ENCODE results near the gene ZRANB1. TPM values are rescaled to one million over a fixed set of nuclear protein-coding genes. Genes with fewer than 3 reads are reported as not detected.

The ZRANB1 gene
- polyA plus RNA-seq, 1 of the 3 experiments (the other 2 are of a cell fraction): 6.2 TPM

DNA sequence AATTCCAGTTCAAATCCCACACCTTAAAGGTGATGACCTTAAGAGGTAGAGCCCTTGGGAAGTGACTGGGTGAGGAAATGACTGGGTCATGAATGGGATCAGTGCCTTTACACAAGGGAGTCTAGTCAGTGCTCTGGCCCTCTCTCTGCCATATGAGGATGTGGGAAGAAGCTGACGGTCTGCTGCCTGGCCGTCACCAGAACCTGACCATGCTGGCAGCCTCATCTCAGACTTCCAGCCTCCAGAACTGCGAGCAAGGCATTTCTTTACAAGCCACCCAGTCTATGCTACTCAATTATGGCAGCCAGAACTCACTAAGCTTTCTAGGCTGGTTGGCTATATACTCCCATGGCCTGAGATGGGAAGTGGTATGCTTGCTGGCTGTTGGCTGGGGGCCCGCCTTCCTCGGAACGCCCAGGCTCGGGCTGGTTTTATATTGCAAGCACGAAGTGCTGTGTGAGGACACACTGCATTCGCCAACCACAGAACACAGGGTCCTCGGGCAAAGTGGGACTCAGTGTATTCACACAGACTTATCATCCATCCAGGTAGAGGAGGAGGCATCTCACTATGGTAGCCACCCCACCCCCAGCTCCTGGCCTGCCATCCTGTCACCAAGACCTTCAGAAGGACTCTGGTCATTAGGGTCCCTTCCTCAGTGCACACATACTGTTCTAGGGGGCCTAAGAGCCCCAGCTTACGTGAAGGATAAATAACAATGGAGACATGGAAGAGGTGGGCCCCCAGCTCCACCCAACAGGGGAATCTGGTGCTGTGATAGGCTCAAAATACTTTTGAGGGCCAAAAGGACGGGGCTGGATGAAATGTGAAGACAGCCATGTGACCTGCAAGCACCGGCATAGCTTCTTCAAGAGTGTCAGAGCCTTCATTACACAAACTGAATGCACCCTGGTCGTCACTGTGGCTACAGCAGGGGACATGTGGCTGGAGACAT, 49.0 kb downstream of the ZRANB1 start:
- Histone ChIP-seq H3K9me2 (no peaks in the 10 kb centered on the region), H4K20me1 (ENCODE audit: insufficient read depth) (peaks cover 8% of the 10 kb centered on the region; the same call in 1 of the 2 replicates), H3K27me3 (ENCODE audit: insufficient read depth) (no peaks in the 10 kb centered on the region), H2AFZ (ENCODE audit: low read depth) (no peak overlapping the region), H3K4me2 (no peak overlapping the region), H3K36me3 (replicated peaks in 1 of 2; ENCODE audit: control insufficient read depth in 1 of 2, insufficient read depth in 2 of 2, low read length in 1 of 2) (peaks cover 62 to 84% of the 10 kb centered on the region in 2 experiments), H3K27ac (ENCODE audit: low read depth in 2 of 2, low read length in 1 of 2) (no peak overlapping the region; a peak in 1 of 4 replicates), H3K79me2 (ENCODE audit: insufficient read depth) (peaks cover 12% of the 10 kb centered on the region; the same call in 1 of the 2 replicates), H3K4me1 (ENCODE audit: control insufficient read depth in 1 of 2, insufficient read depth in 2 of 2, low read depth in 1 of 2, low read length in 1 of 2) (no peaks in the 10 kb centered on the region; a peak in 1 of 4 replicates), H3K9me3 (no peaks in the 10 kb centered on the region), H3K4me3 (ENCODE audit: low read depth in 2 of 2, low read length in 1 of 2) (no peak overlapping the region), H3K9ac (no peak overlapping the region), H3F3A (replicated peaks; ENCODE audit: insufficient read depth) (peaks cover 33% of the 10 kb centered on the region)
- WGBS (ENCODE audit: low lambda C conversion rate): 87% methylated on average over 13 of the region's 14 CpGs
- TF ChIP-seq TEAD4 (IDR thresholded peaks at IDR 0.05; ENCODE audit: borderline replicate concordance, insufficient read depth) (no peak), ELF1 (IDR thresholded peaks at IDR 0.05) (no peak), RXRA (IDR thresholded peaks at IDR 0.05; ENCODE audit: borderline replicate concordance, low read depth) (no peak), RAD21 (IDR thresholded peaks at IDR 0.05; ENCODE audit: low read length) (no peak), JUND (IDR thresholded peaks at IDR 0.05) (no peak)
- TF ChIP-seq, protein P1, sequence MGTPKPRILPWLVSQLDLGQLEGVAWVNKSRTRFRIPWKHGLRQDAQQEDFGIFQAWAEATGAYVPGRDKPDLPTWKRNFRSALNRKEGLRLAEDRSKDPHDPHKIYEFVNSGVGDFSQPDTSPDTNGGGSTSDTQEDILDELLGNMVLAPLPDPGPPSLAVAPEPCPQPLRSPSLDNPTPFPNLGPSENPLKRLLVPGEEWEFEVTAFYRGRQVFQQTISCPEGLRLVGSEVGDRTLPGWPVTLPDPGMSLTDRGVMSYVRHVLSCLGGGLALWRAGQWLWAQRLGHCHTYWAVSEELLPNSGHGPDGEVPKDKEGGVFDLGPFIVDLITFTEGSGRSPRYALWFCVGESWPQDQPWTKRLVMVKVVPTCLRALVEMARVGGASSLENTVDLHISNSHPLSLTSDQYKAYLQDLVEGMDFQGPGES (IDR thresholded peaks at IDR 0.05; ENCODE audit: low read depth, low read length): no peak
- TF ChIP-seq, protein P2, sequence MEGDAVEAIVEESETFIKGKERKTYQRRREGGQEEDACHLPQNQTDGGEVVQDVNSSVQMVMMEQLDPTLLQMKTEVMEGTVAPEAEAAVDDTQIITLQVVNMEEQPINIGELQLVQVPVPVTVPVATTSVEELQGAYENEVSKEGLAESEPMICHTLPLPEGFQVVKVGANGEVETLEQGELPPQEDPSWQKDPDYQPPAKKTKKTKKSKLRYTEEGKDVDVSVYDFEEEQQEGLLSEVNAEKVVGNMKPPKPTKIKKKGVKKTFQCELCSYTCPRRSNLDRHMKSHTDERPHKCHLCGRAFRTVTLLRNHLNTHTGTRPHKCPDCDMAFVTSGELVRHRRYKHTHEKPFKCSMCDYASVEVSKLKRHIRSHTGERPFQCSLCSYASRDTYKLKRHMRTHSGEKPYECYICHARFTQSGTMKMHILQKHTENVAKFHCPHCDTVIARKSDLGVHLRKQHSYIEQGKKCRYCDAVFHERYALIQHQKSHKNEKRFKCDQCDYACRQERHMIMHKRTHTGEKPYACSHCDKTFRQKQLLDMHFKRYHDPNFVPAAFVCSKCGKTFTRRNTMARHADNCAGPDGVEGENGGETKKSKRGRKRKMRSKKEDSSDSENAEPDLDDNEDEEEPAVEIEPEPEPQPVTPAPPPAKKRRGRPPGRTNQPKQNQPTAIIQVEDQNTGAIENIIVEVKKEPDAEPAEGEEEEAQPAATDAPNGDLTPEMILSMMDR (IDR thresholded peaks at IDR 0.05): no peak
- POLR2A ChIA-PET: interaction anchor here (0.9 kb wide), 1 partner anchor 9 kb away, joined by 3 read pairs; no protein-coding TSS in a partner anchor
- no peak for DNase-seq
- CTCF ChIA-PET: interaction anchor here (1.1 to 7.4 kb wide), 9 partner anchors 7 to 709 kb away, joined by 3 to 88 read pairs (median 4); no protein-coding TSS in a partner anchor

DNA sequence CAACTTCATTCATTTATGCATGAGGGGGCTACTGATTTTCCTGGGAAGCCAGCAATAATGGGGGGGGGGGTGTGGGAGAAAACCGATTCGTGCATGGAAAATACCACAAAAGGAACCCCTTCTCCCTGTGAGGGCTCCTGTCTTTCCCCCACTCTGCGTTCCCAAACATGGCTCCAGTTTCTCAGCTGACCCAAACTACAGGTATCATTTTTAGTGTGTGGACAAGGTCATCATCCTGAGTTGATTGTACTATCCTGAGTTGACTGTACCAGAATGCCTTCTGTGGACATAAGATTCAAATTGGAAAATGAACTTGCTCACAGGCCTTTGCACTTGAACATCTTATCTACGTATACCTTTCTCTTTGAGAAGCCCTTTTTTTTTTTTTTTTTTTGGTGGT, 49.9 kb downstream of the ZRANB1 start:
- DNase-seq: no peak
- Histone ChIP-seq H3K27me3 (ENCODE audit: insufficient read depth) (no peaks in the 10 kb centered on the region), H3K4me3 (ENCODE audit: low read depth in 2 of 2, low read length in 1 of 2) (no peak overlapping the region), H3K9me3 (no peaks in the 10 kb centered on the region), H3K9ac (no peak overlapping the region), H3K36me3 (replicated peaks in 1 of 2; ENCODE audit: control insufficient read depth in 1 of 2, insufficient read depth in 2 of 2, low read length in 1 of 2) (peaks cover 55 to 84% of the 10 kb centered on the region in 2 experiments), H3K27ac (ENCODE audit: low read depth in 2 of 2, low read length in 1 of 2) (no peak overlapping the region), H3F3A (replicated peaks; ENCODE audit: insufficient read depth) (peaks cover 33% of the 10 kb centered on the region), H3K79me2 (ENCODE audit: insufficient read depth) (peaks cover 12% of the 10 kb centered on the region; the same call in 1 of the 2 replicates), H3K4me2 (no peak overlapping the region), H2AFZ (ENCODE audit: low read depth) (no peak overlapping the region), H4K20me1 (ENCODE audit: insufficient read depth) (peaks cover 8% of the 10 kb centered on the region; the same call in 1 of the 2 replicates), H3K9me2 (no peaks in the 10 kb centered on the region), H3K4me1 (ENCODE audit: control insufficient read depth in 1 of 2, insufficient read depth in 2 of 2, low read depth in 1 of 2, low read length in 1 of 2) (no peaks in the 10 kb centered on the region; a peak in 1 of 4 replicates)
- 91% methylated on average over 4 of the region's 4 CpGs for WGBS (ENCODE audit: low lambda C conversion rate)
- ChIA-PET CTCF (interaction anchor here (0.6 to 7.4 kb wide), 38 partner anchors 8 to 709 kb away, joined by 3 to 88 read pairs (median 5); no protein-coding TSS in a partner anchor), POLR2A (interaction anchor here (0.9 to 1.4 kb wide), 4 partner anchors 8 to 71 kb away, joined by 3 to 4 read pairs (median 3); no protein-coding TSS in a partner anchor)
- TF ChIP-seq SIN3A (IDR thresholded peaks at IDR 0.05; ENCODE audit: borderline replicate concordance, low read depth, low read length) (no peak), NFIC (IDR thresholded peaks at IDR 0.05; ENCODE audit: borderline replicate concordance) (no peak), TEAD4 (IDR thresholded peaks at IDR 0.05; ENCODE audit: borderline replicate concordance, insufficient read depth) (no peak), EP300 (IDR thresholded peaks at IDR 0.05; ENCODE audit: borderline replicate concordance in 1 of 2, low read depth in 1 of 2, low read length in 1 of 2) (no peak)

Data from SK-N-SH (cell line).